ENCODE results near the gene NDRG3.
A peak's percentile ranks its signal among the peaks of the same experiment; 100 is the strongest.
"Not testable (repeated sequence)": the region's sequence is repeated elsewhere in the genome, so short reads cannot be mapped to it uniquely, and the experiment has no call there.

Gene NDRG3

DNA sequence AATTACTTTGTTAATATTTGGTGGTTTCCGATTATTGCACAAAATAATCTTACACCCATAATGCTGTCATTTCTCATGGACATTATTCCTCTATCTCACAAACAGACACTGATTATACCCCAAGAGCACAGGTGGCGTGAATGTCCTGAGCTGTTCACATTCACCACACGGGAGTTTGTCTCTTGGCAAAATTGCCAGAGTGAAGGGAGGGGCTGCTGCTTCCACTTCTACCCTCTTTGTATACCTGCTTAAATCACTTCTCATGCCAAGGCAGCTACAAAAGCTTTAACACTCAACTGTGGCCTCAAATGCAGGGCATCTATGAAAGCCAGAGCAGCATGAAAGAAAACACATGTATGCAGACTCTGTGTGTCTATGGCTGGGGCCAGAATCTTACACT lies 58.0 kb downstream of the NDRG3 start:
- DNase-seq (ENCODE audit: low read depth) = no peak

DNA sequence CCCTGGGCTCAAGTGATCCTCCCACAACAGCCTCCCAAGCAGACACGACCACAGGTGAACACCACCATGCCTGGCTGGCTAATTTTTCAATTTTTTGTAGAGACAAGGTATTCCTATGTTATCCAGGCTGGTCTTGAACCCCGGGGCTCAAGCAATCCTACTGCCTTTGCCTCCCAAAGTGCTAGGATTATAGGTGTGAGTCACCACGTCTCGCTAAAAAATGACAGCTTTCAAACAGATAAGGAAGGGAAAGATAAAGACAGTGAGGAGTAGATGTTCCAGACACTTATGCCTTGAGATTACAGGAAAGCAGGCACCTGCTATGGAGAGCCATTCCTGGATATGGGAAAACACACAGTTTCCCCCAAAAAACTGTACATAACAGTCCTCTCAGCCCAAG lies 58.9 kb downstream of the NDRG3 start:
- DNase-seq (ENCODE audit: low read depth) = no peak

DNA sequence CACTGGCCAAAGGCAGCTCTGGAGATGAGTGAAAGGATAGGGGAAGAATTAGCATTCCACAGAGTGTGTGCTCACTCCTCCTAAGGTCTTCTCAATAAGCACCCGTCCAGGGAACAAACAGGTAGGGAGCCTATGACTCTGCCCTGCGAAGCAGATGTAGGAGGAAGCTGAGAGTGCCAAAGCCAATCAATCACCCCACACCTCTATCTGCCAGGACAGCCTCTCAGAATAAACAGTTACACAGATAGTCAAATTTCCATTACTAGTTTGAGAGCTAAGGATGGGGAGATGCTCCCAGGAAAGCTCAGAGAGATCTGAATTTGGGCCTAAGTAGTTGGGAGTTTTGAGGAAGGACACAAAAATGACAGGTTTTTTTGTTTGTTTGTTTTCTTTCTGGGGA lies 59.4 kb downstream of the NDRG3 start:
- DNase-seq (ENCODE audit: low read depth) = no peak

DNA sequence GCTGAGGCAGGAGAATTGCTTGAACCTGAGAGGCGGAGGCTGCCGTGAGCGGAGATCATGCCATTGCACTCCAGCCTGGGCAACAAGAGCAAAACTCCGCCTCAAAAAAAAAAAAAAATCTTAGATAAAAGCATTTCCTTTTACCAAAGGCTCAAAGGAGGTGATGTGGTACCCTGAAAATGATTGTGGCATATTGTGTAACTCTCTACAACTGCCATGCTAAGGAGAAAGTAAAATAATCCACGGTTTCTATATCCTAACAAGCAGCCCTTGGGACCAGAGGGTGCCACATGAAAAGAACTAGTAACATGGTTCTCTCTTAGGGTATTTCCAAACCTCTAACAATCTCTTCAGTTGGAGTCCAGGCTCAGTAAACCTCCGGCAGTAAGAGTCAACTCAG lies 61.1 kb downstream of the NDRG3 start:
- DNase-seq (ENCODE audit: low read depth) = no peak

DNA sequence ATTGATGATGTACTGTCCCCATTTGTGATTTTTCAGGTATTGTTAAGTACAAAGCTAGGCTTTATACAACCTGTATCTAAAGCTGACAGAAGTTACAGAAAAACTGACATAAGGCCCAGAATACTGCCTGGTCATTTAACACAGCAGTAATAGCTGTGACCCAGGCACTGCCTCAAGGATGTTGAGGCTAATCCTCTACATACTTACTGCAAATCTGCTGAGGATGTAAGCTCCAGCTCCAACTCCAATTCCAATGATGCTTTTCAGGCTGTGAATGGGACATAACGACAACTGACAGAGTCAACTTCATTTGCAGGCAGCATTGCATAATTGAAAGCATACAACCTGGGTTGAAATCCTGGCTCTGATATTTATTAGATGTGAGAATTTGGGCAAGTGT lies 63.6 kb downstream of the NDRG3 start:
- DNase-seq (ENCODE audit: low read depth) = no peak

DNA sequence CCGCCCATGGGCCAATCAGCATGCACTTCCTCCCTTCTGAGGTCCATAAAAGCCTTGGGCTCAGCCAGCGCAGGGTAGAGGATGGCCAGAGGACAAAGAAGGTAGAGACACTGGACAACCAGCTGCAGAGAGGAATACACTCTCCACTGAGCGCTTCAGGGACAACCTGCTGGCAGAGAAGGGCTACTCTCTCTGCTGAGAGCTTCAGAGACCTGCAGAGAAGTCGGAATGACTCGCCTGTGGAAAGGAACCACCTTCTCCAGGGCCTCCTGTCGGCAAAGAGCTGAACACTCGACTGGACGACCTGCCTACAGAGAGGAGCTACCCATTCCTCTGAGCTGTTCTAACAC lies 68.5 kb downstream of the NDRG3 start:
- no peak for DNase-seq (ENCODE audit: low read depth)

DNA sequence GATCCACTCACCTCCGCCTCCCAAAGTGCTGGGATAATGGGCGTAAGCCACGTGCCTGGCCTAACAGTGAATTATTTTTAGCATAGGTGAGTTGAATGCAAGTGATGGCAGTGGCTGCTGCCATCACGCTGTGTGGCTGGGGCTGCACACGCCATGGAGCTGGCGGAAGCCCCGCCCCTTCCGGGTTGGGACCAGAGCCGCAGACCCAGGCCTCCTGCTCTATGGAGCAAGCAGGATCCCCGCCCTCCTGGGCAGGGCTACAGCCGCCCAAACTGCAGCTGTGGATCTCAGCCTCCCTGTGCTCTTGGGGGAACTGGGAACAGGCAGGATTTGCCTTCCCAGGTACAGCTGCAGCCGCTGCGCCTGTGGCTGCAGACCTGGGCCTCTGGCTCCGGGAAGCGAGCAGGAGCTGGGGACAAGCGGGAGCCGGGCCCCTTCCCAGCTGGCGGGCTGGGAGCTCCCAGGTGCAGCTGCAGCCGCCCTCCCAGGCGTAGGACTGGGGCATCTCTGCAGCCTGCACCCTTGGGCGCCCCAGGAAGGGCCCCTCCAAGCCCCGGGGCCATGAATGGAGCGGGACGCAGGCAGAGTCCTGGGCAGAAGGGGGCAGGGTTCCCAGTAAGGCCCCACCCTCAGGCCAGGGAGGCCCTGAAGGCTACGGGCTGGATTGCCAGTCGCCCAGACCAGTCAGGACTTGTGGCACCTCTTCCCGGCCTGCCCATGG lies 69.0 kb downstream of the NDRG3 start:
- no peak for DNase-seq (ENCODE audit: low read depth)

DNA sequence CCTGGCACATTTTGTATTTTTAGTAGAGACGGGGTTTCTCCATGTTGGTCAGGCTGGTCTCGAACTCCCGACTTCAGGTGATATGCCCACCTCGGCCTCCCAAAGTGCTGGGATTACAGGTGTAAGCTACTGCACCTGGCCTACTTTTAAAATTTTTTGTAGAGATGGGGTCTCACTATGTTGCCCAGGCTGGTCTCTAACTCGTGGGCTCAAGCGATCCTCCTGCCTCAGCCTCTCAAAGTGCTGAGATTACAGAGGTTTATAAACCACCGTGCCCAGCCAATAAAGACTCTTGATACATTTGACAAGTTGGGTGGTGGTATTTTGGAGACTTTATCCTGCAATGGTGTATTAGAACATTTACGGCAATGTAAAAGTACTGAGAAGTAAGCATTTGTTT lies 70.3 kb downstream of the NDRG3 start:
- not testable (repeated sequence) for DNase-seq (ENCODE audit: low read depth)

DNA sequence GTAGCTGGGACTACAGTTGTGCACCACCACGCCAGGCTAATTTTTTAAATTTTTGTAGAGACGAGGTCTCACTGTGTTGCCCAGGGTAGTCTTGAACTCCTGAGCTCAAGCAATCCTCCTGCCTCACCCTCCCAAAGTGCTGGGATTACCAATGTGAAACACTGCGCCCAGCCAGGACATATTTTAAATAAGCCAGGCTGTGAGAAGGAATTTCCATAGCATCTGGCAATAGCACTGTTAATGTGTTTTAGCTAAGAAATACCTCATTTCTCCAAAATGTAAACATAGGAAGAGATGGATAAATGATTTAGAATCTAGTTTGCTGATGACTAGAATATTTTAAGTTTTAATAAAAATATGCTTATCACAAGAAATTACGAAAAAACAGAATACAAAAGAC lies 72.9 kb downstream of the NDRG3 start:
- no peak for DNase-seq (ENCODE audit: low read depth)

DNA sequence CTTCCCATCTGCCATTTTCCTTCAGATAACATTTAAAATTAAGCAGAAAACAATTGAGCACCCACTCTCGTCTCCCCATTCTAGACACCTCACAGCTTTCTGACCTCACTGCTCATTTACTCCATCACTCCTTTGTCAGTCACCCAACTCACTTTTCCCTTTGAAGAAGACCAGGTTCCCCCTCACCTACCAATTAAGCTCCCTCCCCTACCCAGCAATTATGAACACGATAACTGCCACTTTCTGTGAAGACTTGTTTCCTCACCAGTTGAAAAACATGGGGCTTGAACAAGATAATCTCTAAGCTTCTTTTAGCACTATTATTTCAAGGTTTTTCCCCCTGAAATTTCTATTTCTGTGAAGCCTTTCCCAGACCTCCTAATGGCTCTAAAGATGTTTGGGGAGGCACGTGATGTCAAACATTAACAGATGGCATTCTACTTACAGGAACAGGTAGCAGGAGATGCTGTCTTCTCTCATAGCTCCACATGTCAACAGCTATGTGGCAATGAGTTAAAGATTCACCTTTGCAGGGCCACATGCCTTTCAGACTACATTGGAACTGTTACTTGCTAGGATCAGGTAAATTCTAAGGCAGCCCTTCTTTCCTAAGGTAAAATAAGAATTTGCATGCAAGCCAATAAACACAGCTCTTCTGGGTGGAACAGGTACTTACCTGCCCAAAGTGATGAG lies 75.1 kb downstream of the NDRG3 start:
- DNase-seq (ENCODE audit: low read depth) = no peak

DNA sequence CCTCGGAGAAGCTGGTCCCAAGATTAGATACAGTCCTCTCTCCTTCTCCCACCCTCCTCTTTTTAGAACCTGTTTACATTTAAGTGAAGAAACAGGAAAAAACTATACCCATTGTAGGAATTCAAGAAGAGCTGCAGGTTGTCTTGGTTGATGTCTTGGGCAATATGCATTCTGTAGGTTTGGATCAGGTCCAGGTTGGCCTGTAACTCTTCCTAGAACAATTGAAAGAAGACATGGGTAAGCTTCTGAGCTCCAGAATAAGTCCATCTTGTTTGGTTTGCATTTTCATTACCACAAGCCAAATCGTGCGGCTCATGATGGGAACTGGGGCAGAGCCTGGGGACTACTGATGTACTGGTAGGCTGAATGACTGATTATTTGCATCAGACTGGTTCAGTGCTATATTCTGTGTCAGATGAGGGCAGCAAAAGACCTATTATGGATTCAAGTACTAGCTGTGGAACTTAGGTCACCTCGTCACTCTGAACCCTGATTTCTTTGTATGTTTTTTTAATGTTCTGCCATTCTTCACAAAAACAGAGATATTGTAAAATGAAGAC lies 79.6 kb downstream of the NDRG3 start:
- DNase-seq (ENCODE audit: low read depth) = no peak

DNA sequence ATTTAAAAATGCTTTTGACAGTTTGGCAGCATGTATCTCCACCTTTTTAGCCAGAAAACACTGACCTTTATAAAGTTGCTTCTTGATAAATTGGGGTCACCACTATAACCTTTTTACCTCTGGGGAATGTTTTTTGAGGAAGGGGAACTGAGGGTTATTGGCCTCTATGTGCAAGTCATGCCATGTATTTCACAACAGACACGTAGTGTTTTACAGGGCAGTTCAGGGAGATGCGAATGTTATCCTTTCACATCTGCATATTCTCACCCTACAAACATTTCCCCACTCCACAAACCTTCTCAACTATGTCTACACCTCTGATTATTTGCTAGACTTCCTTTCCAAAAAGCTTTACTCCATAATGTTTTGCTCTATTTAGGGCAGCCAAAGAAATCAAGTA lies 82.9 kb downstream of the NDRG3 start:
- DNase-seq (ENCODE audit: low read depth) = no peak

DNA sequence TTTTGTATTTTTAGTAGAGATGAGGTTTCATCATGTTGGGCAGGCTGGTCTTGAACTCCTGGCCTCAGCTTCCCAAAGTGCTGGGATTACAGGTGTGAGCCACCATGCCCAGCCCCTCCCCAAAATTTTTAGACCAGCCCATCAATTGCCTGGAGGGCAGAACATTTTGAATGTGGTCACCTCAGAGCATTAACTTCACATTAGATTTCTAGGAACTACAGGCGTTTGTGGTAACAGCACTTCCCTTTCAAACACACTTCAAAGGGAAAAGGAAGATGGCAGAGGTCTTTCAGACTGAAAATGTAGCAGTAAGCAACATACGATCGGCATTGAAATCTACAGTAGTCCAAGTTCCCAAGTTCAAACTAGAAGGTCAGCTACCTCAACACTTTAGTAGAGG lies 87.6 kb downstream of the NDRG3 start:
- no peak for DNase-seq (ENCODE audit: low read depth)

DNA sequence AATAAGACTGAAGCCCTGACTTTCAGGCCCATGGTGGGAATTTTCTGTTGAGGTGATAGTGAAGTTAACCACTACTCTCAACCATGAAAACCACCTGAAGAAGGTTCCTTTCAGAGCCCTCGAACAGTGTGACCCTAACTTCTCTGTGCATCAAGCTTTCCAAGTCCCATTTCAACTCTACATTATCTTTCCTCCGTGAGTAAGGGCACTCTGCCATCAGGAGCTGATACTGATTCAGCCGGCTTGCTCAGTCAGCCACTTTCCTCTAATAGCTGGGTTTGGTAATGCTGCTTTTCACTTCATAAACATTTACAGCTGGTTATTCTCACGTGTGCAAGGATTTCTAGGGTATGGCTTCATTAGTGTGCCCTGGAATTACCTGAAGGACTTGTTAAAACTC lies 89.2 kb downstream of the NDRG3 start:
- DNase-seq (ENCODE audit: low read depth) = no peak

DNA sequence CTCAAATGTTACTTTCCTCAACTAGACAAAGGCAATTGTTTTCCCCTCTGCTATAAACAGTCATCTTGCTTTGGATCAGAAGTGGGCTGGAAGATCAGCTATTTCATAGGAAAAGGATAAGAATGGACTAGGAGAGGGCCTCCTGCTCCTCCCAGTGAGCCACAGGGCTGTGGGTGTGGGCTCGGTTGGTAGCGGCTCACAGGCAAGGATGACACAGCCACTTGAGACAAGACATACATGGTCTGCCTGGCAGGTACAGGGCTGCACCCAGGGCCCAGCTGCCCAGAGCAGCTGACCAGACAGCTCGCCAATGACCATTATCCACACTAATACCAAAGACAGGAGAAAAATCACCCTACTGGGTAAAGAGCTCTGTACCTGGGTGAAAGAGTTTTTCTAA lies 90.9 kb downstream of the NDRG3 start:
- DNase-seq (ENCODE audit: low read depth) = no peak

DNA sequence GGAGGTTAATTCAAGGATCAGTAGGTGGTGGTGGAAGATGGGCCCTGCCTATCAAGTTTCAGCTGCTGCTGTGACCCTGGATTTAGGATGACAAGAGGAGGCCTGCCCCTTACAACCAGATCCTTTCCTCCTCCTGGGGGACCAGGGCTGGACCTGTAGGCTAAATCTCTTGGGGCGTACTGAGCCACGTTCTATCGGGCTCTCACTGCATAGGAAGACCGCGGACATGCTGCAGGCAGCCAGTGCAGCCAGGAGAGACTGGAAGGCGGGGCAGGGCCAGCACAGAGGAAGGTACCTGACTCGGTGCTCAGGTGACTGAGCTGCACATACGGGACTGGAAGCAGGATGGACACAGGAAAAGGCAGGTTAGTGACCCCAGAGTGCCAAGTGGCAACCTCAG lies 91.4 kb downstream of the NDRG3 start:
- no peak for DNase-seq (ENCODE audit: low read depth)

DNA sequence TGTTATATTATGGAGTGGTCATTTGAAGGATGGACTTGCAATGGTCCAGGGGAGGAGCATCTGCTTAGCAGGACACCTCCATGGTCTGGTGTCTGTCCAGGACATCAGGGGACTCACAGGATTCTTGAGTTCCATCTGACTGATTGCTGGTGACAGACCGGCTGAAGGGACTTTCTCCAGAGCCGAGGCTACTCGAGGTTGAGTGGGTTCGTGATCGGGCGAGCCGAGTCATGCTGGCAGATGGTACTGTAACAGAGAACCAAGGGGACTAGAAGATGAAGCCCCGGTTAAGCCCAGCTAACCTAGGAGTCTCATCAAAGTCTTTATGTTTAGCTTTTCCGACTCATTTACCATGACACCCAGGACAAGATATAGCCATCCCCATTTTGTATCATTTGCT lies 92.4 kb downstream of the NDRG3 start:
- DNase-seq (ENCODE audit: low read depth) = no peak

DNA sequence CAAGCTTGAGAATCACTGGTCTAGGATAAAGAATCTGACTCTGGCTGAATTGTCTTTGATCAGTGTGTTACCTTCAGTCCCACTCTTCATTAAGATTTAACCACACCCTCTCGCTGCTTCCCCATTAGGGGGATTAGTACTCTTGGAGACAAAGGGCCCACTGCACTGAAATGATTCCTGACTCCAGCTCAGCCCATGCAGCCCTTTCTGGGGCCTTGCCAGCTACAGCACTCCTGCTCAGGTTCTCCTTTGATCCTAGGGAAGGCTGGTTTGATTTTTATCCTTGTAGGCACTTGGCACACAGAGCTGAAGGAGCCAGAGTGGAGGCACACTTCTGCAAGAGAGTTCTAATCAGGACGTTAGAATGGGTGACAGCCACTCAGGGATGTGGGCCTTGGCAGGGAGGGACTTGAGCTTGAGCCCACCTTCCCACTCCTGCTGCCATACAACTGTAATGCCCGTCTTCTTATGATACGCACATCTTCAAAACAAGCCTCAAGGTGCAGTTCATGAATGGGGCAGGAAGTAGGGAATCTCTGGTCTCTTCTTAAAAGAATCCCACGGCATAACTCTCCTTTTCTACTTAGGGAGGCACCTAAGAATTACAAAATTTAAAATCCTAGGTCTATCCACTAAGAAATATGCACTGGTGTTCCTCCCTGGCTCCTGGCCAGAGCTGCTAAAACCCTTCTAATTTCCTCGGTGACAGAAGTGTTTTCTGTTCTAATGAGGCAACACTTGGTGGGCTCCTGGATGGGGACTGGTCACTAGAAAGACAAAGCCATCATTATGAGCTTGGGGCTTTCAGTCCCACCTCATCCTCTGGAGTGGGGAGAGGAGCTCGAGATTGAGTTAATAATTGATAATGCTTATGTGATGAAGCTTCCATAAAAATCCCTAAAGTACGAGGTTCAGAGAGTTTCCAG lies 98.4 kb downstream of the NDRG3 start:
- DNase-seq (ENCODE audit: low read depth) = no peak

DNA sequence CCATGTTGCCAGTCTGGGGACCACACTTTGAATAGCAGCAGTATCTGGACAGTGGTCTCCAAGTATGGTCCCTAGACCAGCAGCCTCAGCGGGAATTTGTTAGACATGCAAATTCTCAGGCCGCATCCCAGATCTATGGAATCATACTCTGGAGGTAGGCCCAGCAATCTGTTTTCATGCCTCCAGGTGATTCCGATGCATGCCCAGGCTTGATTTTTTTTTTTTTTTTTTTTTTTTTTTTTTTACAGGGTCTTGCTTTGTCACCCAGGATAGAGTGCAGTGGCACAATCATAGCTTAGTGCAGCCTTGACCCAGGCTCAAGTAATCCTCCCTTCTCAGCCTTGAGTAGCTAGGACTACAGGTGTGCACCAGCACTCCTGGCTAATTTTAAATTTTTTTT lies 99.2 kb downstream of the NDRG3 start:
- no peak for DNase-seq (ENCODE audit: low read depth)

DNA sequence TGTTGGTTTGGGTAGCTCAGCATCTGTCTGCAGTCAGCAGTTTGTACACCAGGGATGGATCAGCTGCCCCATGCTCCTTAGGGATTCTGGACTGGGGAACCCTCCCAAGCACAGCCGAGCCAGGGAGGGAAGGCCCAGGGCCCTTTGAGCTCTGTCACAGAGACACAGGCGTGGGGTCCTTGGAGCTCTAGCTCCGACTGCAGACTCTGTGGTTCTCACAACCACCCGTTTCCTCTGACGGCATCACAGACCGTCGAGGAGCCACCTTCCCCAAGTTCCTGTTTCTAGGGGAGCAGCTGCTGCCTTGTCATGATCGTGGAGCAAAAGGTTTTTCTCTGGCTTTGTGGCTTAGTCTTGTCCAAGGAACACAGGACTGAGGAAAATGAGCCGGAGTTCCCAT lies 99.9 kb downstream of the NDRG3 start, which contains the start of gene SLA2:
Gene SLA2 (minus strand): TSS at position 199 of the 400 bp plus-strand sequence. CDS start 4,861 bp downstream, outside the sequence.
- peak; percentile 55 for DNase-seq (ENCODE audit: low read depth)

DNA sequence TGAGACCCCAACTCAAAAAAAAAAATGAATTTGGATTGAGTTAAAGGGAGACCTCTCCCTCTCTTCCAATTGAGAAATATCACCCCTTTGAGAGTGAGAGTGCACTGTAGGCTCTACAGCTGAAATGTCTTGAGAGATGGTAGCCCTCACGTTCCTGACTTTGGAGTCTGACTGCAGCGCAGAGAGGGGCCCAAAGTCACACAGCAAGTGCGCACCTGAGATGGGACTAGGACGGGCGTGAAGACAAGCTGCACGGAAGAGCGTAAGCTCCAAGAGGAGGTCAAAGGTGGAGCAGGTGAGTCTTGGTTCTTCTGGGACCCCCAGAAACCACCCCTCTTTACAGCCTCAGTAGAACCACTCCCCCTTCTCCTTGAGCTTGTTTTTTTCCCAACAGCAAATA lies 100.5 kb downstream of the NDRG3 start:
- no peak for DNase-seq (ENCODE audit: low read depth)

DNA sequence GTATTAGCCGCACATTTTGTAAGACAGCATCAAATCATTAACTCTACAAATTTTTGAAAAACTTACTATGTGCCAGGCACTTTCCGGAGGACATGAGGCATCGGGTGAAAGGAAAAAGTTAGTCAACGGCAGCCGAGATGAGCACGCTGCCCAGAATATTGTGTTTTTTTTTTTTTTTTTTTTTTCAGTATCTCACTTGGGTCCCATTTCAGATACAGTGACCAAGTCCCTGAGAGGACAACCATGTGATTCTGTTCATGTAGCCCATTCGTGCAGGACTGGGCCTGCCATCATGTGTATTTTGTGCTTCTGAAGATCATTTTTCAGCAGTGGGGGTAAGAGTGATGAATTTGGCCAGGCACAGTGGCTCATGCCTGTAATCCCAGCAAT lies 101.2 kb downstream of the NDRG3 start:
- DNase-seq (ENCODE audit: low read depth) = no peak
